ENCODE results near the gene HNRNPAB.

- no peak for TF ChIP-seq CTCF (conservative IDR thresholded peaks at IDR 0.05 in 1 of 2, IDR thresholded peaks at IDR 0.05 in 1 of 2; ENCODE audit: extremely low read depth in 1 of 2, insufficient read depth in 1 of 2, low read depth in 1 of 2, low read length in 2 of 2)
- TF ChIP-seq EZH2 (IDR thresholded peaks at IDR 0.05; ENCODE audit: borderline replicate concordance, low read length): no peak
These were observed 22.0 kb upstream of the HNRNPAB start for GRCh38 chr5:178182158-178182876.
